ENCODE data around the gene FGF4. TPM values are rescaled to one million over a fixed set of nuclear protein-coding genes. Genes with fewer than 3 reads are reported as not detected.

The FGF4 gene, protein sequence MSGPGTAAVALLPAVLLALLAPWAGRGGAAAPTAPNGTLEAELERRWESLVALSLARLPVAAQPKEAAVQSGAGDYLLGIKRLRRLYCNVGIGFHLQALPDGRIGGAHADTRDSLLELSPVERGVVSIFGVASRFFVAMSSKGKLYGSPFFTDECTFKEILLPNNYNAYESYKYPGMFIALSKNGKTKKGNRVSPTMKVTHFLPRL
- total RNA-seq: not detected

GRCh38 chr11:69775163-69775755 is at the start of gene FGF4:
TSS of gene FGF4 (minus strand) at chr11:69775341. CDS start at chr11:69775084, 257 bp downstream.
- DNase-seq (ENCODE audit: low spot score): no peak

- DNase-seq (ENCODE audit: low spot score): no peak
These were observed 48.6 kb upstream of the FGF4 start for GRCh38 chr11:69823641-69824265.

DNA sequence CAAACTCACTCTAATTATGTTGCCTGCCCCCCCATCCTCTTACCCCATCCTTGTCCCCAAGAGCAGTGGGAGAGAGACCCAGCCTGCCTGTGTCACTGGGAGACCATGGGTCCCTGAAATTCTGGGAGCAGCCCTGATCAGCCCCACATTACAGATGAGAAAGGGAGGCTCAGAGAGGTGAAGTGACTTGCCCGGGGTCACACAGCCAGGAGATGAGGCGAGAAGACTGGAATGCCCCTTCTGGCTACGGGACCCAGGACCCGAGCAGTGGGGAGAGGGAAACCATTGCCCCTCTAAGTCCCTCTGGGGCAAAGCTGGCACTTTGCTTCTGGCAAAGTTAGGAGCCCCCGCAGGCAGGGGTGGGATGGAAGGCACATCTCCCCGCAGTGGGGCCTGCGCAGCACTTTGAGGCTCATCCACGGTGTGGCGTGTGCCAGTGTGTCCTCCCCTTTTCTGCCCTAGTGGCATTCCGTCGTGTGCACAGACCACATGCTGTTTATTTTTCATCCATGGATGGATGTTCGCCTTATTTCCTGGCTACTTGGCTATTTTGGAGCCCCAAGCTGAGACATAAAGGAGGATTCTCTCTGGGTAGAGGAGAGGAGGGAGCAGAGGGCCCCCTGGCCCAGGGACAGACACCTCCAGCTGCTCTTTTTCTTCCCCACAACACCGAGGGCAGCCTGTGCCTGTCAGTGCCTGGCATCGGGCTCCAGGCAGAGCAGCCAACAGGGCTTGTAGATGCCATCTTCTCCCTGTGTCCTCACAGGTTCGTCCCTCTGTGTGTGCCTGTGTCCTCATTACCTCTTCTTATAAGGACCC is 47.7 kb upstream of the FGF4 start:
- no peak for DNase-seq (ENCODE audit: low spot score)

DNA sequence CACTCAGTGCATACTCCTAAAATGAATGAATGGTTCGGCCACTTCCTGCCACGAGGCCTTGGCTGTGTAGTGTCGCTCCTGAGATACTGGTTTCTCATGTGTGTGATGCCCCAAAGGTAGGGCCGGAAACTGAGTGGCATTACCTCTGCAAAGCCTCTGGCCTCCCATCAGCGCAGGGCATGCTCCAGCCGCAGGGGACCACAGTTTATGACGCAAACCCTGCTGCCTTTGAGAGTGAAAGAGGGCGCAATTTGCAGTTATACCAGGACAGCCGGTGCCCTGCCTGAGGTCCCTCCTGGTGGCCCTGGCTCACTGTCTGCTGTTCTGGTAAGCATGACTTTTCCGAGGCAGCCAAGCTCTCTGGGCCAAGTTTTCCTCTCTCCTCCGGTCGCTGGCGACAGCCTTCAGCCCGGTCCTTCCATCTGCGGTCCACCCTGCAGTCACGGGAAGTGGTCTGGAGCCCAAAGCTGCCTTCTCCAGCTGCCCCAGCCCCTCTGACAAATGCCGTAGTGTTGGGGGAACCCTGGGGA is 46.4 kb upstream of the FGF4 start:
- DNase-seq (ENCODE audit: low spot score): no peak

DNA sequence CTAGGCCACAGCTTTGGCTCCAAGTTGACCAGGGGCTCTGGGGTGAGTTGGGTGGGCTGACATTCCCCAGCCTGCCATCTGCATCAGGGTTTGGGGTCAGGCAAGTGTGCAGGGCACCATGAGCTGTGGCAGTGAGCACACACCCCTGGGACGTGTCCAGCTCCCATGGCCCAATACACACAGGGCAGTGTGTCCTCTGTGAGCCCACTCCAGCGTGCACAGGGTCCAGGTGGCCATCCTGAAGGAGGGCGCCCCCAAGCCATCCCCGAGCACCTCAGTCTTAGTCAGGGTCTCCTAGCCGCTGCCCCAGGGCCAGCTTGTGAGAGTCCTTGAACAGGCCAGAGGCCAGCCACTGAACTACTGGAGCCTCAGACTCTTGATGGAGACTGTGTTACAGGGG is 45.3 kb upstream of the FGF4 start:
- DNase-seq (ENCODE audit: low spot score): no peak

DNA sequence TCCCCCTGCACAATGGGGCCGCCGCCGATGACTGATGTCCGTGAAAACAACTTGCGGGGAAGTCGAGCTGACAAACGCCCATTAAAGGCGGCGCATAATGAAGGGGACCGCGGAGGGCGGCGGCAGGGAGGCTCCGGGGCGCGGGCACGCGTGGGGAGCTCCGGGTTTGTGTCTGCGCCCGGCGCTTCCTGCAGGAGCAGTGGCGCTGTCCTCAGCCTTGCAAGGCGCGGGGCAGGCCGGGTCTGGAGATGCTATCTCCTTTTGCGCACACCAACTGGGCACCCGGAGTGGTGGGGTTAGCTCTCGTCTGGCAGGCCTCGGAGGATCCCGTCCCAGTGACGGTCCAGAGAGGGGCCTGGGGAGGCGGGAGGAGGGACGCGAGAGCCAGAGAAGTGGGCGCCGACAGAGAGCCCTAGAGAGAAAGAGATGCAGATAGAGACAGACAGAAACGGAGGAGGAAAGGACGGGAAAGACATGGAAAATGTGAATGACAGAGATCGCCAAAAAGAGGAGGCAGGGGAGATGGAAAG is 44.5 kb upstream of the FGF4 start:
- no peak for DNase-seq (ENCODE audit: low spot score)

DNA sequence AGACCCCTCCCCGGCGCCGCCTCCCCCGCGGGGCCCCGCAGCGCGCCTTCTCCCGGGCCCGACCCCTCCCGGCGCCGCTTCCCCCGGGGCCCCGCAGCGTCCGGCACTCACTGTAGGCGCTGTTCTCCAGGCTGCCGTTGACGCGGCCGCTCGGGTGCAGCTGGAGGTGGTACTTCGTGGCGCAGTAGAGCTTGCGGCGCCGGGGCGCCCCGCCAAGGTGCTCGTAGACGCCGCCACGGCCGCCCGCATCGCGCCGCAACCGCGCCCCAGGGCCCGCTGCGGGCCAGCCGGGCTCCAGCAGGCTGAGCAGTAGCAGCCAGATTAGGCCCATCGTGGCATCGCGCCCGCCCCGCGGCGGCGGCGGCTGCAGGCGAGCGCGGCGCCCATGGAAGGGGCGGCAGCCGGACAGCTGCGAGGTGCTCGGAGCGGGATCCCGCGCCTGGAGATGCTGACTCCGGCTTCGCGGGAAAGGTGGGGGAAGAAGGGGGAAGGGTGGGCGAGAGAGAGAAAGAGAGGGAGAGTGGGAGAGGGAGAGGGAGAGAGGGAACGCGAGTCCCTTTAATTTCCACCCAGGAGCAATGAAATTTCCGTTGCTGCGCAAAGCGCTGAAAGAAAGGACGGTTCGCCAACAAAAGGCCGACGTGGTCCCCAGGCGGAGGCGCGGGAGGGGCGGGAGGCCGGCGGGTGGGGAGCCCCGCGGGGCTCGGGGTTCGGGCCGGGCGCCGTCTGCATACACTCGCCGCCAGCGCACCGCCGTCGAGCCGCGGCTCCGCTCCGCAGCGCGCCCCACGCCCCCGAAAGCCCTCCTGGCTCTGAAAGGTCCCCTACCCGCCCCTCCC is 43.7 kb upstream of the FGF4 start, which contains the start of gene FGF3:
Gene FGF3, minus strand, starts transcription at position 814 of the 839 bp plus-strand sequence. Its CDS starts 483 bp downstream, at position 331.
- DNase-seq (ENCODE audit: low spot score): no peak

- DNase-seq (ENCODE audit: low spot score): no peak
These were observed 43.1 kb upstream of the FGF4 start for GRCh38 chr11:69818231-69818602.

- DNase-seq (ENCODE audit: low spot score): no peak
These were observed 42.4 kb upstream of the FGF4 start for GRCh38 chr11:69817265-69818230.

GRCh38 chr11:69816671-69817070 is 41.5 kb upstream of the FGF4 start:
- DNase-seq (ENCODE audit: low spot score): no peak

- DNase-seq (ENCODE audit: low spot score): no peak
These were observed 40.8 kb upstream of the FGF4 start for GRCh38 chr11:69815973-69816372.

DNA sequence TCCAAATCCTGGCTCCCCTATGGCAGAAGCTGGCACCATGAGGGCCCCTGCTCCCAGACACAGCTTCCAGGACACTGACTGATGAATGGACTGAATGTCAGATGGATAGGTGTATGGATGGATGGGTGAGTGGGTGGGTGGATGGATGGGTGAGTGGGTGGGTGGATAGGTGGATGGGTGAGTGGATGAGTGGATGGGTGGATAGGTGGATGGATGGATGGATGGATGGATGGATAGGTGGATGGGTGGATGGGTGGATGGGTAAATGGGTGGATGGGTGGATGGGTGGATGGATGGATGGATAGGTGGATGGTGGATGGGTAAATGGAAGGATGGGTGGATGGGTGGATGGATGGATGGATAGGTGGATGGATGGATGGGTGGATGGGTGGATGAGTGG is 39.8 kb upstream of the FGF4 start:
- DNase-seq (ENCODE audit: low spot score): no peak

DNA sequence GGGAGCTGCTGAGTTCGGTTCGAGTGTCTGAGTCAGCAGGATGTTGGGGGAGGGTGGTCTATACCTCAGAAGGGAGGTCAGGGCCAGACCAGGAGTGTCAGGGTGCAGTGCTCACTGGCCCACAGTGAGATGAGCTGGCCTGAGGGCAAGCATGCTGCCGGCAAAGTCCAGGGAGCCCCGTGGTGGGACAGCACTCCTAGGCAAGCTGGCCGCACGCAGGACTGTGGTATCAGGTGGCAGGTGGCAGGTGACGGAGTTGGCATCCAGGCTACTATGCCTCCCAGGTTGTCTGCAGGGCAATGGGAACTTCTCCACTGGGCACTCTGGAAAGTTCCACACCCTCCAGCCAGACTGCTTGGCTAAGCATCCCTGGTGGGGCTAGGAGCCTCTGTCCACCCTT is 39.3 kb upstream of the FGF4 start:
- DNase-seq (ENCODE audit: low spot score): no peak

DNA sequence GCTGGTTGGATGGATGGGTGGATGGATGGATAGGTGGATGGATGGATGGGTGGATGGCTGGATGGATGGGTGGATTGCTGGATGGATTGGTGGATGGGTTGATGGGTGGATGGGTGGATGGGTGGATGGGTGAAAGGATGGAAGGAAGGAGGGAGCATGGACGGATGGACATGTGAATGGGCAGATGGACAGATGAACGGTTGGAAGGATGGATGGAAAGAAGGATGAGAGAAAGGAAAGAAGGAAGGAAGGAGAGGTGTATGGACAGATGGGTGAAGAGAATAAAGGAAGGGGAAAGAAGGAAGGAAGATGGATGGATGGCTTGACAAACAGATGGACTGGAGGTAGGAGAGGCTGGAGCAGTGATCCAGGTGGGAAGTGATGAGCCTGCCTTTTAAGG is 38.7 kb upstream of the FGF4 start:
- no peak for DNase-seq (ENCODE audit: low spot score)

GRCh38 chr11:69812946-69813345 is 37.8 kb upstream of the FGF4 start:
- DNase-seq (ENCODE audit: low spot score): no peak

DNA sequence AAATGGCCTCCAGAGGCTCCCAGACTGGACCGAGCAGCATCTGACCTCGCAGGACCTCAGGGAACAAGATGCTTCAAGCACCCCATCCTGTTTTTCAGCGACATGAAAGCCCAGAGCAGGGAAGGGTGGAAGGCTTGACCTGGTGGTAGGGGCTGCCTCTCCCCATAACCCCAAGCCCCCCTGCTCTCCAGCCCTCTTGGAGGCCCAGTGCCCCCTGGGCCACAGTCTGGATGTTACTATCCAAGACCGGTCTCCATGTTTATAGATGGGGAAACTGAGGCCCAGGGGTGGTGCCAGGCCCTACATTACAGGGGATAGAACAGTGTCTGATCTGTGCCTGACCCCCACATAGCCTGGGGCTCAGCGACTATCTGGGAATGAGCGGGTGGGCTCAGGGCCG is 37.1 kb upstream of the FGF4 start:
- no peak for DNase-seq (ENCODE audit: low spot score)

- DNase-seq (ENCODE audit: low spot score): no peak
These were observed 36.3 kb upstream of the FGF4 start for GRCh38 chr11:69811431-69811830.

- no peak for DNase-seq (ENCODE audit: low spot score)
These were observed 35.4 kb upstream of the FGF4 start for GRCh38 chr11:69810289-69811118.

GRCh38 chr11:69808667-69809086 is 33.5 kb upstream of the FGF4 start:
- DNase-seq (ENCODE audit: low spot score): no peak
